Measurements from ENCODE around the gene PARD3.
"Not testable (repeated sequence)": the region's sequence is repeated elsewhere in the genome, so short reads cannot be mapped to it uniquely, and the experiment has no call there.

Gene PARD3

DNA sequence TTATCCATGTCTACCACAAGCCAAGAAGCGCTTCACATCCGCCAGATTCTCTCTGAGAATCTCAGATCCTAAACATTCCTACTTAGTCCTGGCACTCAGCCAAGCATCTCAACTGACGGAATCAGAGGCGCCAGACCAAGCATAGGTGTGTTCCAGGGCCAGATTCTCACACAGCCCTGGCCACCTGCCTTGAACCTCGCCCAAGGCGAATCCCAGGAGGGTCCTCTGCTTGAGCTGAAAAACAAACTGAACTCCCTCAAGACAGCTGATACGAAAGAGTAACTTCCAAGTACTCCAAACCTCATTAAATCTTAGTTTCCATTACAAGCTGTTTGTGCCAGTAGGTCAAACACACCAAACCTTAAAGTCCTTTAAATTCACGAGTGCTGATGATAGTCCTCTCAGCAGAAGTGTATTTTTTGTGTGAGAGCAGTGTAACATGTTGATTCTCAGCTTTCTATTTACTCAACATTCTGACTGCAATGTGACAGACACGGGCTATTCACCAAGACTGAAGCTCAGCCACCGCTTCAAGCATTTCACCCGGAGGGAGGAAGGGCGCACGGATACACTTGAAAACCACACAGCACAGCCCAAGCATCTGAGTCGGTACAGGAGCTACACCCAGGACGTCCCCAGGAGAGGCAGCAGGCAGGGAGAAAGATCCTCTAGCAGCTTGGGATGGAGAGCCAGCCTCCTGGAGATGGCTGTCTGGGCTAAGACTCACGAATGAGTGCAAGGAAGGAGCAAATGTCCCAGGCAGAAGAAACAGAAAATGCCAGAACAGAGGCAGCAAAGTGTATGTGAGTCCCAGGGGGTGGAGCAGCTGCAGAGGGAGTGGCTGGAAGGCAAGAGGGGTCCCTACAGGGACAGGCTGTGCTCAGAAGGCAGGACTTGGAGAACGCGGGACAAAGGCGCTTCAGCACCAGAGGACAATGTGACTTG is 6.0 kb downstream of the PARD3 start:
- H3K9me3 ChIP-seq (ENCODE audit: control insufficient read depth, low read depth, low read length): no peaks in the 10 kb centered on the region
- H3K4me1 ChIP-seq (ENCODE audit: control insufficient read depth, low read depth, low read length): peaks cover 34% of the 10 kb centered on the region
- H3K9ac ChIP-seq (ENCODE audit: low read length): no peak overlapping the region
- H3K36me3 ChIP-seq (ENCODE audit: control insufficient read depth, low read depth, low read length): no peaks in the 10 kb centered on the region
- no peak overlapping the region for H3K4me3 ChIP-seq (ENCODE audit: low read length)
- H3K27me3 ChIP-seq (ENCODE audit: control insufficient read depth, insufficient read depth, low read length): peaks cover 10% of the 10 kb centered on the region
- no peak overlapping the region for H3K27ac ChIP-seq (ENCODE audit: low read length)

DNA sequence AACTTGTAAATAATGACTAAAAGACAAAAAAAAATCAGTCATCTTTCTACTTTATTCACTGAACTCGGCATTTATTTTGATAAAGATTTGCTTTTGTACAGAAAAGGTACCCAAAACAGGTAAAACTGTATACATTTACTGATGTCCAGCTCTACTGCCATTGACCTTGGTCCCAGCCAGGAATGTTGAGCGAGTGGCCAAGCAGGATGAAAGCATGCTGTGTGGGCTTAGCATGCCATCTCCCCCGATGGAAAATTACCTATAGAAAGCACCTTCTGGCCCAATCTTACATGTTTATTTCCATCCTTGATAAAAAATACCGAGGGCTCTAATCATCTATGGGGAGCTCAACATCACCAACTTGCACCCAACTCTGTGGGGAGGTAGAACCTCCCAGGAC is 6.8 kb downstream of the PARD3 start:
- H3K9ac ChIP-seq (ENCODE audit: low read length): no peak overlapping the region
- no peaks in the 10 kb centered on the region for H3K36me3 ChIP-seq (ENCODE audit: control insufficient read depth, low read depth, low read length)
- H3K4me1 ChIP-seq (ENCODE audit: control insufficient read depth, low read depth, low read length): peaks cover 34% of the 10 kb centered on the region
- H3K9me3 ChIP-seq (ENCODE audit: control insufficient read depth, low read depth, low read length): no peaks in the 10 kb centered on the region
- H3K27me3 ChIP-seq (ENCODE audit: control insufficient read depth, insufficient read depth, low read length): peaks cover 7% of the 10 kb centered on the region
- H3K27ac ChIP-seq (ENCODE audit: low read length): no peak overlapping the region
- no peak overlapping the region for H3K4me3 ChIP-seq (ENCODE audit: low read length)

DNA sequence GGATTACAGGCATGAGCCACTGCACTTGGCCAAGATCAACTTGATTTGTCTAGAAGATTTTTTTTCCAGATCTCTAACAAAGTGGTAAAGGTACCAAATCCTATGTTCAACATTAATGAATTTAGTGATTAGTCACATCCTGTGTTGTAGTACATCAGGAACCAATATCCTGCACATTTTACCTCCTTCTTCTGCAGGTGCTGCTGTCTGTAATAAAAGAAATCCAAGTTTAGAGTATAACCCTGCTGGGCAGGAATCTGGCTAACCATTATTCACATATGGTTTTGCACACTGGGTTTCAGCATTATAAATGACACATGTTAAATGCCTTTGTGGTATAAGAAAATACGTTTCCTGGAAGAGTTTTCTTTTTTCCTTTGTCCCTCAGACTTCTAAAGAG is 10.8 kb downstream of the PARD3 start:
- Histone ChIP-seq H3K9me3 (ENCODE audit: control insufficient read depth, low read depth, low read length) (no peaks in the 10 kb centered on the region), H3K27ac (ENCODE audit: low read length) (no peak overlapping the region), H3K36me3 (ENCODE audit: control insufficient read depth, low read depth, low read length) (no peaks in the 10 kb centered on the region), H3K27me3 (ENCODE audit: control insufficient read depth, insufficient read depth, low read length) (no peaks in the 10 kb centered on the region), H3K9ac (ENCODE audit: low read length) (no peak overlapping the region), H3K4me3 (ENCODE audit: low read length) (no peak overlapping the region), H3K4me1 (ENCODE audit: control insufficient read depth, low read depth, low read length) (peaks cover 35% of the 10 kb centered on the region)

DNA sequence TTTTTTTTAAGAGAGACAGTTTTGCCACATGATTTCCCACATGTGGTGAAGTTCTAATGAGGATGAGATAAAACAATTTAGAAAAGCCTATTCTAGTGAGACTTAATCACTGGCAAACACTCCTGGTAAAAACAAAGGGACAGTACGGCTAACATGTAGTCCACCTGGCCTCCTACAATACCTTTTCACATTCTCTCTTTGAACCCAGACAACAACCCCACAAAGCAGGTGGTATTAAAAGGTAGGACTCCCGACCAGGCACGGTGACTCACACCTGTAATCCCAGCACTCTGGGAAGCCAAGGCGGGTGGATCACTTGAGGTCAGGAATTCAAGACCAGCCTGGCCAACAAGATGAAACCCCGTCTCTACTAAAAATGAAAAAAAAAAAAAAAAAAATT is 12.4 kb downstream of the PARD3 start:
- Histone ChIP-seq H3K9me3 (ENCODE audit: control insufficient read depth, low read depth, low read length) (no peaks in the 10 kb centered on the region), H3K9ac (ENCODE audit: low read length) (no peak overlapping the region), H3K36me3 (ENCODE audit: control insufficient read depth, low read depth, low read length) (no peaks in the 10 kb centered on the region), H3K27me3 (ENCODE audit: control insufficient read depth, insufficient read depth, low read length) (no peaks in the 10 kb centered on the region), H3K4me1 (ENCODE audit: control insufficient read depth, low read depth, low read length) (peaks cover 21% of the 10 kb centered on the region), H3K4me3 (ENCODE audit: low read length) (no peak overlapping the region), H3K27ac (ENCODE audit: low read length) (no peak overlapping the region)

DNA sequence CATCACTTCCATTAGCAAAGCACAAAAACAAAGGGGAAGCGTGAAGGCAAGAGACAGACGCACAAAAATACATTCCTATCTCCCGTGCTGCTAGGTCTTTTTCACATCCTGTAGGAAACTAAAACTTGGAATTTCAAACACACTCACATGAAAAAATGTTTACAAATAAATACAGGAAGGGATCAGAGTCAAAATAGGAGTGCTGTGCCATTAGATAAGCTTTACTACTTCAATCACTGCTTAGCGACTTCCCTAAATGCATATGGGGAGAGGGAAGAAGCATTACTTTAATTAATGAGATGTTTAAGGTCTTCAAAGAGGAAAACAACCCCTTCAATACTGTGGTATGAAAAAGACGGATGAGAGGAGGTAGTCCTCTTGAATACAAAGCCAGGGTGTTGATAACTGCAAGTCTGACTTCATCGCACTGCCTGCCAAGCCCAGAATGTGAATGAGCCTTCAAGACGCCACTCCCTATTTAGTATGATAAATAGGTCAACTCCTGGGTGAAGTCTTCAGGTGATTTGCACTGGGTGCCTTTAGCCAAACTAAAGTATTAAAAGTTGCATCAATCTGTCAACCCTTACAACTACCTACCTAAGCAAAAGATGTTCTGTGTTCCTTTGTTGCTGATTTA is 13.9 kb downstream of the PARD3 start:
- Histone ChIP-seq H3K4me3 (ENCODE audit: low read length) (no peak overlapping the region), H3K27ac (ENCODE audit: low read length) (no peak overlapping the region), H3K27me3 (ENCODE audit: control insufficient read depth, insufficient read depth, low read length) (no peaks in the 10 kb centered on the region), H3K9me3 (ENCODE audit: control insufficient read depth, low read depth, low read length) (no peaks in the 10 kb centered on the region), H3K36me3 (ENCODE audit: control insufficient read depth, low read depth, low read length) (no peaks in the 10 kb centered on the region), H3K9ac (ENCODE audit: low read length) (no peak overlapping the region), H3K4me1 (ENCODE audit: control insufficient read depth, low read depth, low read length) (peaks cover 21% of the 10 kb centered on the region)

- no peaks in the 10 kb centered on the region for H3K36me3 ChIP-seq (ENCODE audit: control insufficient read depth, low read depth, low read length)
- no peaks in the 10 kb centered on the region for H3K9me3 ChIP-seq (ENCODE audit: control insufficient read depth, low read depth, low read length)
- peaks cover 21% of the 10 kb centered on the region for H3K4me1 ChIP-seq (ENCODE audit: control insufficient read depth, low read depth, low read length)
- H3K9ac ChIP-seq (ENCODE audit: low read length): no peak overlapping the region
- H3K27ac ChIP-seq (ENCODE audit: low read length): no peak overlapping the region
- no peak overlapping the region for H3K4me3 ChIP-seq (ENCODE audit: low read length)
- no peaks in the 10 kb centered on the region for H3K27me3 ChIP-seq (ENCODE audit: control insufficient read depth, insufficient read depth, low read length)
Observed at GRCh38 chr10:34800624-34801023, 14.5 kb downstream of the PARD3 start.

DNA sequence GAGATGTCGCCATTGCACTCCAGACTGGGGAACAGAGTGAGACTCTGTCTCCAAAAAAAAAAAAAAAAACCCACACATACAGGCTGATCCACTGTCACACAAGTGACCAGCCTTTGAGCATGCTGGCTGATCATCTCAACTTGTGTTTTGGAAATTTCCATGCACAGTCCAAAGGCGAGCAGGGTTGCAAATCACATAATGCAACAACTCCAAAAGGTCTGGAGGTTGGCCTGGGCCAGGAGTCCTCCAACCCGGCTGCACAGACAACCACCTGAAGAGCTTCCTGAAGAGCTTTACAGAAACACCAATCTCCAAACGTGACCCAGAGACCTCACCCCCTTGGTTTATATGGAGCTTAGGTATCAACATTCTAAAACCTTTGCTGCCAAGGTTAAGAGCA is 16.4 kb downstream of the PARD3 start:
- Histone ChIP-seq H3K27ac (ENCODE audit: low read length) (no peak overlapping the region), H3K36me3 (ENCODE audit: control insufficient read depth, low read depth, low read length) (no peaks in the 10 kb centered on the region), H3K9ac (ENCODE audit: low read length) (no peak overlapping the region), H3K27me3 (ENCODE audit: control insufficient read depth, insufficient read depth, low read length) (no peaks in the 10 kb centered on the region), H3K9me3 (ENCODE audit: control insufficient read depth, low read depth, low read length) (no peaks in the 10 kb centered on the region), H3K4me1 (ENCODE audit: control insufficient read depth, low read depth, low read length) (peaks cover 25% of the 10 kb centered on the region), H3K4me3 (ENCODE audit: low read length) (no peak overlapping the region)

- H3K27ac ChIP-seq (ENCODE audit: low read length): no peak overlapping the region
- H3K4me3 ChIP-seq (ENCODE audit: low read length): no peak overlapping the region
- no peaks in the 10 kb centered on the region for H3K9me3 ChIP-seq (ENCODE audit: control insufficient read depth, low read depth, low read length)
- H3K4me1 ChIP-seq (ENCODE audit: control insufficient read depth, low read depth, low read length): peaks cover 29% of the 10 kb centered on the region
- no peaks in the 10 kb centered on the region for H3K36me3 ChIP-seq (ENCODE audit: control insufficient read depth, low read depth, low read length)
- H3K27me3 ChIP-seq (ENCODE audit: control insufficient read depth, insufficient read depth, low read length): no peaks in the 10 kb centered on the region
- H3K9ac ChIP-seq (ENCODE audit: low read length): no peak overlapping the region
Observed at GRCh38 chr10:34797155-34797554, 17.9 kb downstream of the PARD3 start.

GRCh38 chr10:34796133-34796532 is 19.0 kb downstream of the PARD3 start:
- no peak overlapping the region for H3K9ac ChIP-seq (ENCODE audit: low read length)
- no peaks in the 10 kb centered on the region for H3K9me3 ChIP-seq (ENCODE audit: control insufficient read depth, low read depth, low read length)
- H3K36me3 ChIP-seq (ENCODE audit: control insufficient read depth, low read depth, low read length): no peaks in the 10 kb centered on the region
- H3K27ac ChIP-seq (ENCODE audit: low read length): no peak overlapping the region
- H3K4me3 ChIP-seq (ENCODE audit: low read length): no peak overlapping the region
- H3K27me3 ChIP-seq (ENCODE audit: control insufficient read depth, insufficient read depth, low read length): no peaks in the 10 kb centered on the region
- peaks cover 19% of the 10 kb centered on the region for H3K4me1 ChIP-seq (ENCODE audit: control insufficient read depth, low read depth, low read length)

- H3K9me3 ChIP-seq (ENCODE audit: control insufficient read depth, low read depth, low read length): no peaks in the 10 kb centered on the region
- no peaks in the 10 kb centered on the region for H3K27me3 ChIP-seq (ENCODE audit: control insufficient read depth, insufficient read depth, low read length)
- H3K36me3 ChIP-seq (ENCODE audit: control insufficient read depth, low read depth, low read length): no peaks in the 10 kb centered on the region
- peaks cover 13% of the 10 kb centered on the region for H3K4me1 ChIP-seq (ENCODE audit: control insufficient read depth, low read depth, low read length)
- H3K4me3 ChIP-seq (ENCODE audit: low read length): no peak overlapping the region
- H3K27ac ChIP-seq (ENCODE audit: low read length): no peak overlapping the region
- H3K9ac ChIP-seq (ENCODE audit: low read length): no peak overlapping the region
Observed at GRCh38 chr10:34795334-34795733, 19.8 kb downstream of the PARD3 start.

- H3K36me3 ChIP-seq (ENCODE audit: control insufficient read depth, low read depth, low read length): no peaks in the 10 kb centered on the region
- H3K27me3 ChIP-seq (ENCODE audit: control insufficient read depth, insufficient read depth, low read length): no peaks in the 10 kb centered on the region
- H3K4me3 ChIP-seq (ENCODE audit: low read length): no peak overlapping the region
- no peak overlapping the region for H3K9ac ChIP-seq (ENCODE audit: low read length)
- H3K27ac ChIP-seq (ENCODE audit: low read length): no peak overlapping the region
- no peaks in the 10 kb centered on the region for H3K9me3 ChIP-seq (ENCODE audit: control insufficient read depth, low read depth, low read length)
- peaks cover 13% of the 10 kb centered on the region for H3K4me1 ChIP-seq (ENCODE audit: control insufficient read depth, low read depth, low read length)
Observed at GRCh38 chr10:34794835-34795234, 20.3 kb downstream of the PARD3 start.

DNA sequence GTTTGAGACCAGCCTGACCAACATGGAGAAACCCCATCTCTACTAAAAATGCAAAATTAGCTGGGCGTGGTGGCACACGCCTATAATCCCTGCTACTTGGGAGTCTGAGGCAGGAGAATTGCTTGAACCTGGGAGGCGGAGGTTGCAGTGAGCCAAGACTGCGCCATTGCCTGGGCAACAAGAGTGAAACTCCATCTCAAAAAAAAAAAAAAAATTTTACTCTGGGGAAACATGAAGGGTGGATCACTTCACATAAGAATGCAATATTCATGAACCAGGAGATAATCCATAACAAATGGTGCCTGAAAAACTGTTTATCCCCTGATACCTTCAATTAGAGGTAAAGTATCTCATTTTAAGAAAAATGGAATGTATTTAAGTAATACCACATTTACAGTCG is 21.5 kb downstream of the PARD3 start:
- H3K4me1 ChIP-seq (ENCODE audit: control insufficient read depth, low read depth, low read length): peaks cover 13% of the 10 kb centered on the region
- not testable (repeated sequence) for H3K27me3 ChIP-seq (ENCODE audit: control insufficient read depth, insufficient read depth, low read length); H3K36me3 ChIP-seq (ENCODE audit: control insufficient read depth, low read depth, low read length); H3K4me3 ChIP-seq (ENCODE audit: low read length); H3K27ac ChIP-seq (ENCODE audit: low read length); H3K9ac ChIP-seq (ENCODE audit: low read length); H3K9me3 ChIP-seq (ENCODE audit: control insufficient read depth, low read depth, low read length)

All from iPS-18a (cell line).